Mucosa of descending colon (tissue), 3 donors: ENCODE results near the gene PHRF1. TPM values are rescaled to one million over a fixed set of nuclear protein-coding genes. Genes with fewer than 3 reads are reported as not detected.

Experiments
- ATAC-seq: fragments of 200-7000 bp; cut with Tn5 transposase; one replicate; pipeline ENCODE4 v1.9.1; 2020; ENCODE audit warnings: mild to moderate bottlenecking, moderate library complexity
- DNase-seq, 3 donors: peaks; one replicate each; pipeline ENCODE4 v3.0.0-alpha.2; 2020
- H3K36me3 ChIP-seq: fragments of 200-600 bp; one replicate; pipeline ENCODE4 v1.8.0; 2021; ENCODE audit warnings: low read depth, mild to moderate bottlenecking
- H3K4me1 ChIP-seq: fragments of 200-600 bp; one replicate; pipeline ENCODE4 v1.8.0; 2021; ENCODE audit warnings: low read depth, mild to moderate bottlenecking
- H3K4me3 ChIP-seq: fragments of 200-600 bp; one replicate; pipeline ENCODE4 v1.8.0; 2021; ENCODE audit warnings: mild to moderate bottlenecking
- H3K9me3 ChIP-seq: fragments of 200-600 bp; one replicate; pipeline ENCODE4 v1.8.0; 2021; ENCODE audit warnings: mild to moderate bottlenecking
- CTCF ChIP-seq: fragments of 200-600 bp; IDR thresholded peaks from one replicate; pipeline ENCODE4 v1.8.0; 2022; ENCODE audit warnings: antibody characterized with exemption, mild to moderate bottlenecking
- intact Hi-C, 2 donors: fragments of 100-400 bp; cut with DNase I in 1 of 2; cut with micrococcal nuclease in 1 of 2; formaldehyde crosslinking; loops; one replicate each; pipeline versions ENCODE4 v1.11.0 to v1.11.1; 2022; cut with DNase I, micrococcal nuclease
- total RNA-seq, 3 donors: library from RNA; stranded (reverse); fragmentation: NEBNext Ultra II Directional in 2 of 3; extraction: Animal tissue kit (Norgen Biotek cat#: 25700) in 2 of 3; gene quantifications; one replicate each; pipeline versions ENCODE4 v1.2.1 to v1.2.4, GENCODE V29; 2021 to 2023
- donor health status: DM: no; HTN: no; CAD: no; lungs with moderate emphysema.
- donor health status: DM: no; HTN: no; CAD: no.
- donor health status: DM: no; HTN: yes; CAD: no.

The PHRF1 gene
- total RNA-seq, 3 donors from 2014 or later = 35.0 to 40.2 (median 35.0) TPM

GRCh38 chr11:620201-620600 lies 43.9 kb downstream of the PHRF1 start:
- intact Hi-C loops = no loop called here
- ATAC-seq (no peak), DNase-seq (peak in 1 of 3 donors; percentile 31)

GRCh38 chr11:620935-621814 lies 44.9 kb downstream of the PHRF1 start:
- ATAC-seq = no peak
- DNase-seq = peak in 2 of 3 donors; percentile 39 to 53
- Histone ChIP-seq H3K4me1 (peaks cover 9% of the 10 kb centered on the region), H3K4me3 (no peak overlapping the region), H3K9me3 (no peaks in the 10 kb centered on the region), H3K36me3 (no peaks in the 10 kb centered on the region)
- no peak for TF ChIP-seq CTCF
- intact Hi-C loops = no loop called here

More at GRCh38 chr11:620201-620600, 43.9 kb downstream of the PHRF1 start:
- H3K9me3 ChIP-seq = no peaks in the 10 kb centered on the region
- no peaks in the 10 kb centered on the region for H3K36me3 ChIP-seq
- TF ChIP-seq CTCF = no peak
- H3K4me1 ChIP-seq = peaks cover 1% of the 10 kb centered on the region
- H3K4me3 ChIP-seq = no peak overlapping the region

- ATAC-seq (no peak), DNase-seq (peak in 1 of 3 donors; percentile 41)
- Histone ChIP-seq H3K9me3 (no peaks in the 10 kb centered on the region), H3K4me1 (peaks cover 14% of the 10 kb centered on the region), H3K4me3 (no peak overlapping the region), H3K36me3 (no peaks in the 10 kb centered on the region)
- no peak for TF ChIP-seq CTCF
- intact Hi-C loops = no loop called here
Observed at GRCh38 chr11:621838-622237, 45.6 kb downstream of the PHRF1 start.

GRCh38 chr11:623349-623869 lies 47.1 kb downstream of the PHRF1 start:
- Histone ChIP-seq H3K9me3 (no peaks in the 10 kb centered on the region), H3K4me3 (no peak overlapping the region), H3K4me1 (peaks cover 14% of the 10 kb centered on the region), H3K36me3 (no peaks in the 10 kb centered on the region)
- no peak for TF ChIP-seq CTCF
- peak in 1 of 3 donors; percentile 53 for DNase-seq
- intact Hi-C loops = no loop called here
- no peak for ATAC-seq

- H3K36me3 ChIP-seq = no peaks in the 10 kb centered on the region
- H3K9me3 ChIP-seq = no peaks in the 10 kb centered on the region
- TF ChIP-seq CTCF = no peak
- intact Hi-C loops = no loop called here
- H3K4me1 ChIP-seq = peaks cover 14% of the 10 kb centered on the region
- peak; percentile 91 to 93 (median 93) for DNase-seq
- peak; percentile 77 for ATAC-seq
- peak overlapping the region; percentile 28 for H3K4me3 ChIP-seq
Observed at GRCh38 chr11:623999-624704, 47.9 kb downstream of the PHRF1 start.
